ENCODE measurements around the gene RNF215. TPM values are rescaled to one million over a fixed set of nuclear protein-coding genes. Genes with fewer than 3 reads are reported as not detected.
"Not testable (repeated sequence)": the region's sequence is repeated elsewhere in the genome, so short reads cannot be mapped to it uniquely, and the experiment has no call there.

The RNF215 gene
- total RNA-seq, 1 donor, result 14.0 TPM

GRCh38 chr22:30365891-30366290 is 21.3 kb downstream of the RNF215 start:
- DNase-seq (ENCODE audit: low read depth in 2 of 3, low spot score in 2 of 3), result no peak

- no peak for DNase-seq (ENCODE audit: low read depth in 2 of 3, low spot score in 2 of 3)
Measured at GRCh38 chr22:30362651-30363281, 24.4 kb downstream of the RNF215 start.

- no peak for DNase-seq (ENCODE audit: low read depth in 2 of 3, low spot score in 2 of 3)
Measured at GRCh38 chr22:30361916-30362650, 25.1 kb downstream of the RNF215 start.

- DNase-seq (ENCODE audit: low read depth in 2 of 3, low spot score in 2 of 3), result no peak
Measured at GRCh38 chr22:30358541-30358940, 28.7 kb downstream of the RNF215 start.

- no peak for DNase-seq (ENCODE audit: low read depth in 2 of 3, low spot score in 2 of 3)
Measured at GRCh38 chr22:30357650-30358215, 29.5 kb downstream of the RNF215 start.

GRCh38 chr22:30357236-30357570 is 30.0 kb downstream of the RNF215 start:
- peak in 1 of 3 donors; percentile 65 for DNase-seq (ENCODE audit: low read depth in 2 of 3, low spot score in 2 of 3)

GRCh38 chr22:30356449-30357235 is 30.6 kb downstream of the RNF215 start, which contains the start of the genes CCDC157 and SF3A1:
Gene CCDC157 (plus strand): TSS chr22:30357007. CDS start chr22:30366001, 8,994 bp downstream.
Gene SF3A1 (minus strand): TSS chr22:30356894. CDS start chr22:30356792, 102 bp downstream.
- peak; percentile 84 to 93 (median 92) for DNase-seq (ENCODE audit: low read depth in 2 of 3, low spot score in 2 of 3)

GRCh38 chr22:30354644-30355043 is 32.6 kb downstream of the RNF215 start:
- DNase-seq (ENCODE audit: low read depth in 2 of 3, low spot score in 2 of 3), result no peak

- DNase-seq (ENCODE audit: low read depth in 2 of 3, low spot score in 2 of 3), result no peak
Measured at GRCh38 chr22:30351226-30351625, 36.0 kb downstream of the RNF215 start.

GRCh38 chr22:30348809-30349208 is 38.4 kb downstream of the RNF215 start:
- no peak for DNase-seq (ENCODE audit: low read depth in 2 of 3, low spot score in 2 of 3)

GRCh38 chr22:30348404-30348803 is 38.8 kb downstream of the RNF215 start:
- DNase-seq (ENCODE audit: low read depth in 2 of 3, low spot score in 2 of 3), result no peak

GRCh38 chr22:30347255-30347892 is 39.8 kb downstream of the RNF215 start:
- DNase-seq (ENCODE audit: low read depth in 2 of 3, low spot score in 2 of 3), result no peak

GRCh38 chr22:30344447-30345200 is 42.6 kb downstream of the RNF215 start:
- DNase-seq (ENCODE audit: low read depth in 2 of 3, low spot score in 2 of 3), result no peak

- DNase-seq (ENCODE audit: low read depth in 2 of 3, low spot score in 2 of 3), result no peak
Measured at GRCh38 chr22:30340911-30341685, 46.1 kb downstream of the RNF215 start.

GRCh38 chr22:30338802-30339201 is 48.4 kb downstream of the RNF215 start:
- no peak for DNase-seq (ENCODE audit: low read depth in 2 of 3, low spot score in 2 of 3)

GRCh38 chr22:30338341-30338740 is 48.9 kb downstream of the RNF215 start:
- not testable (repeated sequence) for DNase-seq (ENCODE audit: low read depth in 2 of 3, low spot score in 2 of 3)

- no peak for DNase-seq (ENCODE audit: low read depth in 2 of 3, low spot score in 2 of 3)
Measured at GRCh38 chr22:30337461-30337778, 49.8 kb downstream of the RNF215 start.

- DNase-seq (ENCODE audit: low read depth in 2 of 3, low spot score in 2 of 3), result no peak
Measured at GRCh38 chr22:30336752-30337460, 50.3 kb downstream of the RNF215 start.

GRCh38 chr22:30335236-30335635 is 52.0 kb downstream of the RNF215 start:
- no peak for DNase-seq (ENCODE audit: low read depth in 2 of 3, low spot score in 2 of 3)
